ENCODE data around the gene NPY. TPM values are rescaled to one million over a fixed set of nuclear protein-coding genes. Genes with fewer than 3 reads are reported as not detected.
A peak's percentile ranks its signal among the peaks of the same experiment; 100 is the strongest.
"Not testable (repeated sequence)": the region's sequence is repeated elsewhere in the genome, so short reads cannot be mapped to it uniquely, and the experiment has no call there.

NPY gene
- not detected in 2 replicates for total RNA-seq

GRCh38 chr7:24283897-24284698, at the start of gene NPY:
TSS of gene NPY (plus strand) at chr7:24284190. CDS start at chr7:24285241, 1,051 bp downstream.
- no peak for DNase-seq (ENCODE audit: low read depth in 2 of 2)

GRCh38 chr7:24239260-24239659, 44.7 kb upstream of the NPY start:
- no peak for DNase-seq (ENCODE audit: low read depth in 2 of 2)

- DNase-seq (ENCODE audit: low read depth in 2 of 2): no peak
These were observed 42.8 kb upstream of the NPY start for GRCh38 chr7:24241206-24241605.

GRCh38 chr7:24244554-24244953, 39.4 kb upstream of the NPY start:
- DNase-seq (ENCODE audit: low read depth in 2 of 2): no peak

GRCh38 chr7:24245362-24245761, 38.6 kb upstream of the NPY start:
- no peak for DNase-seq (ENCODE audit: low read depth in 2 of 2)

- no peak for DNase-seq (ENCODE audit: low read depth in 2 of 2)
These were observed 34.7 kb upstream of the NPY start for GRCh38 chr7:24249266-24249665.

- DNase-seq (ENCODE audit: low read depth in 2 of 2): no peak
These were observed 32.4 kb upstream of the NPY start for GRCh38 chr7:24251568-24251967.

- DNase-seq (ENCODE audit: low read depth in 2 of 2): no peak
These were observed 28.9 kb upstream of the NPY start for GRCh38 chr7:24255139-24255538.

- not testable (repeated sequence) for DNase-seq (ENCODE audit: low read depth in 2 of 2)
These were observed 25.7 kb upstream of the NPY start for GRCh38 chr7:24258324-24258723.

GRCh38 chr7:24271938-24272337, 12.1 kb upstream of the NPY start:
- DNase-seq (ENCODE audit: low read depth in 2 of 2): no peak

- no peak for DNase-seq (ENCODE audit: low read depth in 2 of 2)
These were observed 4.5 kb upstream of the NPY start for GRCh38 chr7:24279512-24279911.

GRCh38 chr7:24283554-24283896, 465 bp upstream of the NPY start:
- no peak for DNase-seq (ENCODE audit: low read depth in 2 of 2)

GRCh38 chr7:24284699-24285506, 913 bp downstream of the NPY start:
- no peak for DNase-seq (ENCODE audit: low read depth in 2 of 2)

- peak in 1 of 2 donors; percentile 35 for DNase-seq (ENCODE audit: low read depth in 2 of 2)
These were observed 6.1 kb downstream of the NPY start for GRCh38 chr7:24290004-24290641.

GRCh38 chr7:24291271-24291670, 7.3 kb downstream of the NPY start:
- no peak for DNase-seq (ENCODE audit: low read depth in 2 of 2)

- no peak for DNase-seq (ENCODE audit: low read depth in 2 of 2)
These were observed 13.4 kb downstream of the NPY start for GRCh38 chr7:24297362-24297761.

GRCh38 chr7:24298696-24299095, 14.7 kb downstream of the NPY start:
- DNase-seq (ENCODE audit: low read depth in 2 of 2): no peak

- DNase-seq (ENCODE audit: low read depth in 2 of 2): no peak
These were observed 15.2 kb downstream of the NPY start for GRCh38 chr7:24299192-24299591.

- DNase-seq (ENCODE audit: low read depth in 2 of 2): no peak
These were observed 17.7 kb downstream of the NPY start for GRCh38 chr7:24301703-24302102.

- no peak for DNase-seq (ENCODE audit: low read depth in 2 of 2)
These were observed 20.6 kb downstream of the NPY start for GRCh38 chr7:24304494-24305095.

- no peak for DNase-seq (ENCODE audit: low read depth in 2 of 2)
These were observed 23.3 kb downstream of the NPY start for GRCh38 chr7:24307326-24307725.

GRCh38 chr7:24312588-24312987, 28.6 kb downstream of the NPY start:
- DNase-seq (ENCODE audit: low read depth in 2 of 2): no peak
